Measurements from ENCODE around the gene TAGLN2.
"Not testable (repeated sequence)": the region's sequence is repeated elsewhere in the genome, so short reads cannot be mapped to it uniquely, and the experiment has no call there.

The TAGLN2 gene

DNA sequence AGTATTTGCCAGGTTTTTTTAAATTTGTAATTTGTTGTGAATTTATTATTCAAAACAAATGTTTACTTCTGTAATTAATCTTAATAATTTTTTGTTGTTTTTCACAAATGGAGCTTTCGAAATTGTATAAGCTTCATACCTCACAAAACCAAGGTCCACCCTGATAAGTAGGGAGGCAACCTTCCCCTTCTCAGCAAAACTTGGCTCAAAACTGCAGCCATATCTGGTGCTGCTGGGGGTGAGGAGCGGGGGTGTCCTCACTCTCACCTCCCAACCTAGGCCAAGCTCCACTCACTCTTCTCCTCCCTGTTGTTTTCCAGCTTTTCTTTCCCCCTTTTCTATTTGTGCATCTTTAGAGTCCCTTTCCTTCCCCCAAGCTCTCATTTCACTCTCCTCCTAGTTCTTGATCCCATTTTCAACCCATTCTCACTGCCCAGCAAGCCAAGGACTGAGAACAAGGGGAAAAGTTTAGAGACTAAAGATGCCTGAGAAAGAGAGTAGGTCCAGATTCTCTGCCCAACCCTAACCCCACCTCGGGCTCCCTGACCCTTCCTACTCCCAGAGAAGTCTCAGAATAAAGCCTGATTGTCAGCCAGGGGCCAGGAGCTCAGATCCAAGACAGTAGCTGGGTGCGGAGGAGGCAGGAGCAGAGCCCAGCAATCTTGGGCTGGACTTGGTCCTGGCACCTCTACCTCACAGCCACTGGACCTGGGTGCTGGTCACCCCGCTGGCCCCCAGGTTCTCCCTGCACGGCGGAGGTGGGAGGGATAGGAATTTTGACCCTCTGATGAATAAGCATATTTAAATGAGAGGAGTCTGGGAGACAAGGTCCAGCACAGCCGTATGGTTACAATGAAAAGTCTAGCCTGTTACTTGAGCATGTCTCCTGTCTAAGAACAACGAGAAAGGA lies 17.0 kb downstream of the TAGLN2 start:
- peaks cover 23 to 55% (median 50%) of the 10 kb centered on the region in 4 experiments for H3K4me1 ChIP-seq (ENCODE audit: control extremely low read depth in 1 of 4, control insufficient read depth in 4 of 4, insufficient read depth in 4 of 4, low read length in 3 of 4)
- 89% methylated on average over 7 of the region's 9 CpGs for WGBS (ENCODE audit: insufficient coverage)
- no peak for DNase-seq
- peaks cover 0 to 5% (median 0%) of the 10 kb centered on the region in 5 experiments for H3K9me3 ChIP-seq (ENCODE audit: control extremely low read depth in 1 of 5, control insufficient read depth in 4 of 5, insufficient read depth in 2 of 5, low read depth in 1 of 5, low read length in 4 of 5)
- H3K27me3 ChIP-seq (replicated peaks in 2 of 5; ENCODE audit: control insufficient read depth in 4 of 5, insufficient read depth in 5 of 5, low read length in 4 of 5), result no peaks in the 10 kb centered on the region
- ChIA-PET POLR2A (no interaction called here), CTCF (interaction anchor here (1.1 kb wide), 1 partner anchor 10 kb away, joined by 4 read pairs; no protein-coding TSS in a partner anchor)
- H3K27ac ChIP-seq (ENCODE audit: insufficient read depth in 1 of 2, low read depth in 1 of 2, low read length in 2 of 2, poor library complexity in 1 of 2, severe bottlenecking in 2 of 2), result peak overlapping the region; percentile 9 to 99
- no peak overlapping the region for H3K4me3 ChIP-seq (ENCODE audit: control insufficient read depth in 1 of 7, extremely low read depth in 1 of 7, insufficient read depth in 4 of 7, low read depth in 2 of 7, low read length in 6 of 7)
- H3K36me3 ChIP-seq (ENCODE audit: control insufficient read depth in 4 of 4, insufficient read depth in 4 of 4, low read length in 3 of 4), result no peaks in the 10 kb centered on the region

DNA sequence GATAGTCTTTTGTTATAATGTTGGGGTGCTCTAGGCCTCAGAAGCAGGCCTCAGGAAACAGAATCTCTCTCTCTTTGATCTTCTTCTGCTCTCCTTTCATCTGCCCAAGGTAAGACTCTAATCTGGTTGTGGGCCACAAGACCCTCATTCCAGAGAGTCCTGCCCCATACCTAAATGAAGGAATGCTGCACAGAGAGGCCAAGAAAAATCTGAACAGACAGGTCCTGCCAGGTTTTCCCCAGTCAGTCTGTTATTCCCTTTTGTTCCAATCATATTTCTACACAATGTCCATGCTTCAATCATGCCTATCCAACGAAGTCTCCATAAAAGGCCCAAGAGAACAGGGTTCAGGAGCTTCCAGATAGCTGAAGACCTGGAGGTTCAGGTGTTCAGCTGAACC lies 18.3 kb downstream of the TAGLN2 start:
- Histone ChIP-seq H3K4me1 (ENCODE audit: control extremely low read depth in 1 of 4, control insufficient read depth in 4 of 4, insufficient read depth in 4 of 4, low read length in 3 of 4) (peaks cover 21 to 42% (median 36%) of the 10 kb centered on the region in 4 experiments), H3K27me3 (replicated peaks in 2 of 5; ENCODE audit: control insufficient read depth in 4 of 5, insufficient read depth in 5 of 5, low read length in 4 of 5) (no peaks in the 10 kb centered on the region), H3K36me3 (ENCODE audit: control insufficient read depth in 4 of 4, insufficient read depth in 4 of 4, low read length in 3 of 4) (no peaks in the 10 kb centered on the region), H3K27ac (ENCODE audit: insufficient read depth in 1 of 2, low read depth in 1 of 2, low read length in 2 of 2, poor library complexity in 1 of 2, severe bottlenecking in 2 of 2) (no peak overlapping the region), H3K9me3 (ENCODE audit: control extremely low read depth in 1 of 5, control insufficient read depth in 4 of 5, insufficient read depth in 2 of 5, low read depth in 1 of 5, low read length in 4 of 5) (peaks cover 0 to 7% (median 0%) of the 10 kb centered on the region in 5 experiments), H3K4me3 (ENCODE audit: control insufficient read depth in 1 of 7, extremely low read depth in 1 of 7, insufficient read depth in 4 of 7, low read depth in 2 of 7, low read length in 6 of 7) (no peak overlapping the region)
- no CpG with 5 or more reads among the region's 1 CpG for WGBS (ENCODE audit: insufficient coverage)
- no peak for DNase-seq
- POLR2A ChIA-PET, result no interaction called here
- CTCF ChIA-PET, result interaction anchor here (1.1 kb wide), 1 partner anchor 8 kb away, joined by 4 read pairs; no protein-coding TSS in a partner anchor

DNA sequence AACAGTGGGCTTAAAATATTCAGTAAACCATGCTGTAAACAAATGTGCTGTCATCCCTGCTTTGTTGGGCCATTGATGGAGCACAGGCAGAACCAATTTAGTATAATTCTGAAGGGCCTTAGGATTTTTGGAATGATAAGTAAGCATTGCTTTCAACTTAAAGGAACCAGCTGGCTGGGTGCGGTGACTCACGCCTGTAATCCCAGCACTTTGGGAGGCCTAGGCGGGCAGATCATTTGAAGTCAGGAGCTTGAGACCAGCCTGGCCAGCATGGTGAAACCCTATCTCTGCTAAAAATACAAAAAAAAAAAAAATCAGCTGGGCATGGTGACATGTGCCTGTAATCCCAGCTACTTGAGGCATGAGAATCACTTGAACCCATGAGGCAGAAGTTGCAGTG lies 21.3 kb downstream of the TAGLN2 start:
- POLR2A ChIA-PET, result not testable (repeated sequence)
- CTCF ChIA-PET, result interaction anchor here (0.7 kb wide), 1 partner anchor 11 kb away, joined by 3 read pairs; no protein-coding TSS in a partner anchor
- peaks cover 9 to 32% (median 29%) of the 10 kb centered on the region in 4 experiments for H3K4me1 ChIP-seq (ENCODE audit: control extremely low read depth in 1 of 4, control insufficient read depth in 4 of 4, insufficient read depth in 4 of 4, low read length in 3 of 4)

DNA sequence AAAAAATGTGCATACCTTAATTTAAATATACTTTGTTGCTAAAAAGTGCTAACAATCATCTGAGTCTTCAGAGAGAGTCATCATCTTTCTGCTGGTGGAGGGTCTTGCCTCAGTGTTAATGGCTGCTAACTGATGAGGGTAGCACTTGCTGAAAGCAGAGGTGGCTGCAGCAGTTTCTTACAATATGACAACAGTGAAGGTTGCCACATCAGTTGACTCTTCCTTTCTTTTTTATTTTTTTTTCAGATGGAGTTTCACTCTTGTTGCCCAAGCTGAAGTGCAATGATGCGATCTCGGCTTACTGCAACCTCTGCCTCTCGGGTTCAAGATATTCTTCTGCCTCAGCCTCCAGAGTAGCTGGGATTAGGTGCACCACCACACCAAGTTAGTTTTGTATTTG lies 22.8 kb downstream of the TAGLN2 start:
- WGBS (ENCODE audit: insufficient coverage), result 100% methylated on average over 3 of the region's 3 CpGs
- H3K27me3 ChIP-seq (replicated peaks in 2 of 5; ENCODE audit: control insufficient read depth in 4 of 5, insufficient read depth in 5 of 5, low read length in 4 of 5), result no peaks in the 10 kb centered on the region
- CTCF ChIA-PET, result interaction anchor here (1.3 to 1.6 kb wide), 2 partner anchors 14 to 103 kb away, joined by 3 to 4 read pairs; no protein-coding TSS in a partner anchor
- no peaks in the 10 kb centered on the region for H3K36me3 ChIP-seq (ENCODE audit: control insufficient read depth in 4 of 4, insufficient read depth in 4 of 4, low read length in 3 of 4)
- H3K27ac ChIP-seq (ENCODE audit: insufficient read depth in 1 of 2, low read depth in 1 of 2, low read length in 2 of 2, poor library complexity in 1 of 2, severe bottlenecking in 2 of 2), result no peak overlapping the region
- no peak overlapping the region for H3K4me3 ChIP-seq (ENCODE audit: control insufficient read depth in 1 of 7, extremely low read depth in 1 of 7, insufficient read depth in 4 of 7, low read depth in 2 of 7, low read length in 6 of 7)
- peaks cover 14 to 35% (median 34%) of the 10 kb centered on the region in 4 experiments for H3K4me1 ChIP-seq (ENCODE audit: control extremely low read depth in 1 of 4, control insufficient read depth in 4 of 4, insufficient read depth in 4 of 4, low read length in 3 of 4)
- POLR2A ChIA-PET, result no interaction called here
- H3K9me3 ChIP-seq (ENCODE audit: control extremely low read depth in 1 of 5, control insufficient read depth in 4 of 5, insufficient read depth in 2 of 5, low read depth in 1 of 5, low read length in 4 of 5), result peaks cover 0 to 7% (median 0%) of the 10 kb centered on the region in 5 experiments
- no peak for DNase-seq

More for the DNA sequence above, 21.3 kb downstream of the TAGLN2 start:
- not testable (repeated sequence) for H3K27ac ChIP-seq (ENCODE audit: insufficient read depth in 1 of 2, low read depth in 1 of 2, low read length in 2 of 2, poor library complexity in 1 of 2, severe bottlenecking in 2 of 2); H3K36me3 ChIP-seq (ENCODE audit: control insufficient read depth in 4 of 4, insufficient read depth in 4 of 4, low read length in 3 of 4); DNase-seq; H3K9me3 ChIP-seq (ENCODE audit: control extremely low read depth in 1 of 5, control insufficient read depth in 4 of 5, insufficient read depth in 2 of 5, low read depth in 1 of 5, low read length in 4 of 5); H3K4me3 ChIP-seq (ENCODE audit: control insufficient read depth in 1 of 7, extremely low read depth in 1 of 7, insufficient read depth in 4 of 7, low read depth in 2 of 7, low read length in 6 of 7); H3K27me3 ChIP-seq (replicated peaks in 2 of 5; ENCODE audit: control insufficient read depth in 4 of 5, insufficient read depth in 5 of 5, low read length in 4 of 5)
- WGBS (ENCODE audit: insufficient coverage), result 62% methylated on average over 3 of the region's 3 CpGs

DNA sequence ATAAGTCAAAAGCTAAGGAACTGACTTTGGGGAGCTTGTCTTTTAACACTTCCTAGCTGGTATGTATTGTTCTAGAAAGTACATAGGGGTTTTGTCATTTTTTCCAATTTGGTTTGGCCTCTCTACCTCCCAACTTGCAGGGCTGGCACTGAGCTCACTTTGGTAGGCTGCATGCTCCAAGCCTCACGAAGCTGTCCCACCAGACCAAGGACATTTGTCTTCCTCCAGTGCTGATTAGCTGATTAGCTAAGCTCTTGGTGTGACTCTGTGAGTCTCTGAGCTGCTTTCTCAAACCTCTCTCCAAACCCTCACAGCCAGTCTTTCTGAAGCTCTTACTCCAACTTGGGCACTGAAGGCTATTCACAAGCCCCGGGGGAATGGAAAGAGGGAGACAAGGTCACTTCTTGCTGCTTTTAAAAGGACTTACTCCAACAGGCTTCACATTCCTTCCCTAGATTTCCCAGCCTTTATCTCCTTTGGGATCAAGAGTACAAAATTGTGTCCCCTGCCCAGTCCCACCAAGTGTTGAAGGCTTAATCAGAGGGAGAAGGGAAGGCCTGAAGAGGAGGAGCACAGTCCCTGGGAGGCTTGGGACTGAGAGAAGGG lies 24.4 kb downstream of the TAGLN2 start:
- Histone ChIP-seq H3K27ac (ENCODE audit: insufficient read depth in 1 of 2, low read depth in 1 of 2, low read length in 2 of 2, poor library complexity in 1 of 2, severe bottlenecking in 2 of 2) (no peak overlapping the region), H3K36me3 (ENCODE audit: control insufficient read depth in 4 of 4, insufficient read depth in 4 of 4, low read length in 3 of 4) (no peaks in the 10 kb centered on the region), H3K4me1 (ENCODE audit: control extremely low read depth in 1 of 4, control insufficient read depth in 4 of 4, insufficient read depth in 4 of 4, low read length in 3 of 4) (peaks cover 18 to 42% (median 37%) of the 10 kb centered on the region in 4 experiments), H3K9me3 (ENCODE audit: control extremely low read depth in 1 of 5, control insufficient read depth in 4 of 5, insufficient read depth in 2 of 5, low read depth in 1 of 5, low read length in 4 of 5) (peaks cover 0 to 7% (median 0%) of the 10 kb centered on the region in 5 experiments), H3K4me3 (ENCODE audit: control insufficient read depth in 1 of 7, extremely low read depth in 1 of 7, insufficient read depth in 4 of 7, low read depth in 2 of 7, low read length in 6 of 7) (peak overlapping the region in 1 of 7 experiments; percentile 2), H3K27me3 (replicated peaks in 2 of 5; ENCODE audit: control insufficient read depth in 4 of 5, insufficient read depth in 5 of 5, low read length in 4 of 5) (no peaks in the 10 kb centered on the region)
- WGBS (ENCODE audit: insufficient coverage), result 100% methylated on average over 2 of the region's 2 CpGs
- ChIA-PET CTCF (interaction anchor here (0.8 to 1.8 kb wide), 5 partner anchors 11 to 107 kb away, joined by 3 to 6 read pairs (median 5); no protein-coding TSS in a partner anchor), POLR2A (interaction anchor here (1.1 to 2.4 kb wide), 2 partner anchors 15 to 23 kb away, joined by 3 to 27 read pairs; partner anchors contain the start of gene TAGLN2)
- no peak for DNase-seq

DNA sequence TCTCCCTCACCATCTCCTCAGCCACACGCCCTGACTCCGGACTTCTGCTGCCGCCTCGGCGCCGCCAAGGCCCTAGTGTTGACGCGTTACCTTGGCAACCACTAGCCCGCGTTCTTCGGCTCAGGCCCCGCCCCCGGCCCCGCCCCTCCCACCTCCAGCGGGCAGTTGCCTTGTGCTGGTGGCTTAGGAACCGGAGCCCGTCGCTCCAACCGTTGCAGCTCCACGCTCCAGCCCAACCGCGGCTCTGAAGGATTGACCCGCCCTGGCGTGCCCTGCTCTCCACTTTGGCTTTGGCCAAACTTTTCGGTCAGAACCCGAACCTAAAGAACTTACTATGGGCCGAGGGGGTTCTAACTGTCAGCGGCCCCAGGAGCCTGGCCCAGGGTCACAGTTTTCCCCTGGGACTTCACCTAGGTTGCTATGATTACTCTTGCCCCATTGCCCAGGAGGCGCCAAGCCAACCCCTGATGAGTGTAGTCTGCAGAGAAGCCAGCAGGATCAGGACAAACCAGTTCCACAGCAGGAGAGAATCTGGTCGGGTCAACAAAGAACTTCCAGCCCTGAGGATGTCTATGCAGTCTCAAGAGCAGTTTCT lies 25.1 kb downstream of the TAGLN2 start, which contains the start of gene CFAP45:
Gene CFAP45 (minus strand): TSS at position 80 of the 595 bp plus-strand sequence. CDS start 67 bp downstream, at position 13.
- Histone ChIP-seq H3K9me3 (ENCODE audit: control extremely low read depth in 1 of 5, control insufficient read depth in 4 of 5, insufficient read depth in 2 of 5, low read depth in 1 of 5, low read length in 4 of 5) (peaks cover 0 to 7% (median 0%) of the 10 kb centered on the region in 5 experiments), H3K4me3 (ENCODE audit: control insufficient read depth in 1 of 7, extremely low read depth in 1 of 7, insufficient read depth in 4 of 7, low read depth in 2 of 7, low read length in 6 of 7) (peak within 1 kb of the TSS in 1 of 7 experiments; percentile 1), H3K27me3 (replicated peaks in 2 of 5; ENCODE audit: control insufficient read depth in 4 of 5, insufficient read depth in 5 of 5, low read length in 4 of 5) (no peaks in the 10 kb centered on the region), H3K4me1 (ENCODE audit: control extremely low read depth in 1 of 4, control insufficient read depth in 4 of 4, insufficient read depth in 4 of 4, low read length in 3 of 4) (peaks cover 18 to 42% (median 37%) of the 10 kb centered on the region in 4 experiments), H3K36me3 (ENCODE audit: control insufficient read depth in 4 of 4, insufficient read depth in 4 of 4, low read length in 3 of 4) (no peaks in the 10 kb centered on the region), H3K27ac (ENCODE audit: insufficient read depth in 1 of 2, low read depth in 1 of 2, low read length in 2 of 2, poor library complexity in 1 of 2, severe bottlenecking in 2 of 2) (peak within 1 kb of the TSS; percentile 59 to 62)
- POLR2A ChIA-PET, result interaction anchor here (1.1 to 2.4 kb wide), 2 partner anchors 15 to 24 kb away, joined by 3 to 27 read pairs; partner anchors contain the start of gene TAGLN2
- peak; percentile 78 to 90 (median 90) for DNase-seq
- CTCF ChIA-PET, result interaction anchor here (0.8 to 1.8 kb wide), 5 partner anchors 12 to 107 kb away, joined by 3 to 6 read pairs (median 5); no protein-coding TSS in a partner anchor
- WGBS (ENCODE audit: insufficient coverage), result 40% methylated on average over 22 of the region's 30 CpGs
